ENCODE results near the gene DRAXIN.

The DRAXIN gene

GRCh38 chr1:11695861-11696260, 4.4 kb downstream of the DRAXIN start:
- TF ChIP-seq ZNF416 (tag by site-specific recombination; IDR thresholded peaks at IDR 0.05) (no peak), TCF7L2 (IDR thresholded peaks at IDR 0.05; ENCODE audit: borderline replicate concordance, low read depth, low read length) (no peak), ZNF626 (tag by site-specific recombination; IDR thresholded peaks at IDR 0.05) (no peak), ZNF350 (tag by site-specific recombination; IDR thresholded peaks at IDR 0.05) (no peak)
- Histone ChIP-seq H3K4me1 (ENCODE audit: control insufficient read depth, insufficient read depth, low read length) (no peaks in the 10 kb centered on the region), H3K27ac (ENCODE audit: extremely low read depth, low read depth, low read length) (no peak overlapping the region), H3K9me3 (ENCODE audit: control insufficient read depth, insufficient read depth, low read depth, low read length) (no peaks in the 10 kb centered on the region), H3K36me3 (ENCODE audit: control insufficient read depth in 2 of 2, insufficient read depth in 1 of 2, low read length in 2 of 2) (no peaks in the 10 kb centered on the region), H3K4me3 (ENCODE audit: low read depth, low read length) (no peak overlapping the region)
- CTCF ChIA-PET, result interaction anchor here (0.7 to 2.4 kb wide), 4 partner anchors 13 to 51 kb away, joined by 3 to 6 read pairs (median 4); partner anchors contain the start of gene FBXO6
- POLR2A ChIA-PET, result no interaction called here

- ChIA-PET CTCF (interaction anchor here (1.0 kb wide), 2 partner anchors 10 to 15 kb away, joined by 3 to 5 read pairs; no protein-coding TSS in a partner anchor), POLR2A (interaction anchor here (0.6 to 1.4 kb wide), 2 partner anchors 44 to 109 kb away, joined by 3 to 9 read pairs; partner anchors contain the start of gene CLCN6)
- Histone ChIP-seq H3K4me3 (ENCODE audit: low read depth, low read length) (no peak overlapping the region), H3K4me1 (ENCODE audit: control insufficient read depth, insufficient read depth, low read length) (no peaks in the 10 kb centered on the region), H3K9me3 (ENCODE audit: control insufficient read depth, insufficient read depth, low read depth, low read length) (no peaks in the 10 kb centered on the region), H3K27ac (ENCODE audit: extremely low read depth, low read depth, low read length) (no peak overlapping the region), H3K36me3 (ENCODE audit: control insufficient read depth in 2 of 2, insufficient read depth in 1 of 2, low read length in 2 of 2) (no peaks in the 10 kb centered on the region)
- TF ChIP-seq ZNF24 (tag by site-specific recombination; IDR thresholded peaks at IDR 0.05) (no peak), ZNF776 (tag by site-specific recombination; IDR thresholded peaks at IDR 0.05; ENCODE audit: borderline replicate concordance) (no peak), KLF1 (tag by site-specific recombination; IDR thresholded peaks at IDR 0.05) (no peak), ZNF791 (tag by site-specific recombination; IDR thresholded peaks at IDR 0.05) (no peak), ZNF423 (tag by site-specific recombination; IDR thresholded peaks at IDR 0.05) (no peak), ZNF404 (tag by site-specific recombination; IDR thresholded peaks at IDR 0.05) (no peak), ZNF830 (tag by site-specific recombination; IDR thresholded peaks at IDR 0.05; ENCODE audit: low read depth) (no peak), ZFP37 (tag by site-specific recombination; IDR thresholded peaks at IDR 0.05) (no peak), HOXA7 (CRISPR knock-in tag; IDR thresholded peaks at IDR 0.05; ENCODE audit: borderline replicate concordance) (no peak), SETDB1 (IDR thresholded peaks at IDR 0.05; ENCODE audit: insufficient read length, low read length) (no peak), ZNF266 (tag by site-specific recombination; IDR thresholded peaks at IDR 0.05; ENCODE audit: low read depth) (no peak), ZIC2 (tag by site-specific recombination; IDR thresholded peaks at IDR 0.05) (no peak)
Measured at GRCh38 chr1:11697188-11697892, 5.8 kb downstream of the DRAXIN start.

DNA sequence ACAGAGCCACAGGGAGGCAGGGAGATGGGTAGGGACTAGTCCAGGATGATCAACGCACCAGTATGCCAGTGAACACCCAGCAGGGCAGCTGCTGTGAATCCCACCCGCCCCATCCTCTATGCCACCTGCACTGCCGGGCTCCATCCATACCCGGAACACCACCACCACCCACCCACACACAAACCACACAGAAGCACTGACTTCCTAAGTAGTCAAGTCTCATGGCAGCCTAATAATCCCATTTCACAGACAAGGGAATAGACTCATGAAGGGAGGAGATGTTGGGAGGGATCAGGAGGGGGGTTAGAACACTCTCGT, 6.3 kb downstream of the DRAXIN start:
- TF ChIP-seq, protein P1, sequence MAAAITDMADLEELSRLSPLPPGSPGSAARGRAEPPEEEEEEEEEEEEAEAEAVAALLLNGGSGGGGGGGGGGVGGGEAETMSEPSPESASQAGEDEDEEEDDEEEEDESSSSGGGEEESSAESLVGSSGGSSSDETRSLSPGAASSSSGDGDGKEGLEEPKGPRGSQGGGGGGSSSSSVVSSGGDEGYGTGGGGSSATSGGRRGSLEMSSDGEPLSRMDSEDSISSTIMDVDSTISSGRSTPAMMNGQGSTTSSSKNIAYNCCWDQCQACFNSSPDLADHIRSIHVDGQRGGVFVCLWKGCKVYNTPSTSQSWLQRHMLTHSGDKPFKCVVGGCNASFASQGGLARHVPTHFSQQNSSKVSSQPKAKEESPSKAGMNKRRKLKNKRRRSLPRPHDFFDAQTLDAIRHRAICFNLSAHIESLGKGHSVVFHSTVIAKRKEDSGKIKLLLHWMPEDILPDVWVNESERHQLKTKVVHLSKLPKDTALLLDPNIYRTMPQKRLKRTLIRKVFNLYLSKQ (tag by site-specific recombination; IDR thresholded peaks at IDR 0.05; ENCODE audit: borderline replicate concordance), result no peak
- TF ChIP-seq ZNF76 (tag by site-specific recombination; IDR thresholded peaks at IDR 0.05; ENCODE audit: borderline replicate concordance, low read depth), result no peak
- TF ChIP-seq GLIS2 (tag by site-specific recombination; IDR thresholded peaks at IDR 0.05), result no peak
- peak; percentile 32; the same call in 1 of the 2 replicates for TF ChIP-seq ZNF600 (tag by site-specific recombination; IDR thresholded peaks at IDR 0.05)
- peak; percentile 49 for TF ChIP-seq ZFHX2 (tag by site-specific recombination; conservative IDR thresholded peaks at IDR 0.05)
- POLR2A ChIA-PET, result interaction anchor here (0.6 to 1.4 kb wide), 2 partner anchors 9 to 108 kb away, joined by 3 to 4 read pairs; partner anchors contain the start of gene CLCN6

More for the DNA sequence above, 6.3 kb downstream of the DRAXIN start:
- no peaks in the 10 kb centered on the region for H3K36me3 ChIP-seq (ENCODE audit: control insufficient read depth in 2 of 2, insufficient read depth in 1 of 2, low read length in 2 of 2)
- H3K9me3 ChIP-seq (ENCODE audit: control insufficient read depth, insufficient read depth, low read depth, low read length), result no peaks in the 10 kb centered on the region
- H3K4me1 ChIP-seq (ENCODE audit: control insufficient read depth, insufficient read depth, low read length), result no peaks in the 10 kb centered on the region
- CTCF ChIA-PET, result interaction anchor here (1.0 kb wide), 1 partner anchor 9 kb away, joined by 3 read pairs; no protein-coding TSS in a partner anchor
- no peak overlapping the region for H3K4me3 ChIP-seq (ENCODE audit: low read depth, low read length)
- no peak overlapping the region for H3K27ac ChIP-seq (ENCODE audit: extremely low read depth, low read depth, low read length)

Data from HEK293 (cell line).